K562 (cell line): ENCODE measurements around the gene INPP5D.

Experiments used
- CEBPB ChIP-seq: fragments of 450-650 bp; IDR thresholded peaks from 2 replicates; pipeline ENCODE4 v1.6.1; 2016; ENCODE audit warnings: missing genetic modification characterization, missing compliant biosample characterization
- EWSR1 ChIP-seq: fragments of 450-650 bp; IDR thresholded peaks from 2 replicates; pipeline ENCODE4 v1.6.1; 2018; ENCODE audit warnings: borderline replicate concordance, mild to moderate bottlenecking, low read depth, moderate library complexity; ENCODE audit not compliant: partially characterized antibody
- MEF2A ChIP-seq: IDR thresholded peaks from 2 replicates; pipeline ENCODE4 v1.6.1; 2011; ENCODE audit warnings: low read depth, mild to moderate bottlenecking, low read length, moderate library complexity; ENCODE audit not compliant: control insufficient read depth
- POLR2H ChIP-seq: IDR thresholded peaks from 2 replicates; pipeline ENCODE4 v1.6.1; 2016; ENCODE audit warnings: missing genetic modification characterization, low read depth, mild to moderate bottlenecking, control low read depth, missing compliant biosample characterization, moderate library complexity
- RFX5 ChIP-seq: IDR thresholded peaks from 2 replicates; pipeline ENCODE4 v1.6.1; 2011; ENCODE audit warnings: low read depth, mild to moderate bottlenecking, improper control_type of control experiment, low read length
- YBX1 ChIP-seq: fragments of 450-650 bp; IDR thresholded peaks from 2 replicates; pipeline ENCODE4 v1.7.1; 2016; ENCODE audit warnings: mild to moderate bottlenecking

GRCh38 chr2:233204286-233204936, 144.3 kb downstream of the INPP5D start:
- TF ChIP-seq POLR2H (no peak), YBX1 (no peak), RFX5 (no peak), EWSR1 (no peak), MEF2A (no peak), CEBPB (no peak)
